PFSK-1 (cell line): Measurements from ENCODE around the gene PLSCR3.

ENCODE experiments used
- FOXP2 ChIP-seq: optimal IDR thresholded peaks from 2 replicates; pipeline ENCODE3; 2011; ENCODE audit warnings: borderline replicate concordance, control low read depth, inconsistent platforms; ENCODE audit not compliant: insufficient read depth; ENCODE audit errors: extremely low read length, extremely low read depth
- POLR2AphosphoS5 ChIP-seq: IDR thresholded peaks from 2 replicates; pipeline ENCODE4 v1.6.1; 2012; ENCODE audit warnings: low read depth, mild to moderate bottlenecking, control low read depth, low read length, moderate library complexity
- REST ChIP-seq, 2 experiments: IDR thresholded peaks; 2 replicates each; pipeline versions ENCODE4 v1.6.1 to v1.8.0; 2011 to 2012; ENCODE audit warnings: low read depth in 2 of 2, low read length in 2 of 2, control low read depth in 1 of 2, inconsistent platforms in 1 of 2, mild to moderate bottlenecking in 1 of 2, moderate library complexity in 1 of 2; ENCODE audit not compliant: insufficient read depth in 1 of 2
- SIN3A ChIP-seq: IDR thresholded peaks from 2 replicates; pipeline ENCODE4 v1.6.1; 2012; ENCODE audit warnings: mild to moderate bottlenecking, low read length, moderate library complexity, borderline replicate concordance; ENCODE audit not compliant: insufficient read depth
- TAF1 ChIP-seq: IDR thresholded peaks from 2 replicates; pipeline ENCODE4 v1.6.1; 2012; ENCODE audit warnings: low read length, control low read depth, borderline replicate concordance; ENCODE audit not compliant: insufficient read depth

The PLSCR3 gene

GRCh38 chr17:7410634-7411426 lies 16.5 kb upstream of the PLSCR3 start:
- TF ChIP-seq SIN3A (no peak), POLR2AphosphoS5 (no peak), FOXP2 (no peak), REST (IDR thresholded peaks at IDR 0.05; ENCODE audit: insufficient read depth in 1 of 2, low read depth in 2 of 2, low read length in 2 of 2) (no peak), TAF1 (no peak)

- TF ChIP-seq FOXP2 (no peak), REST (IDR thresholded peaks at IDR 0.05; ENCODE audit: insufficient read depth in 1 of 2, low read depth in 2 of 2, low read length in 2 of 2) (no peak), SIN3A (no peak), TAF1 (no peak), POLR2AphosphoS5 (no peak)
Measured at GRCh38 chr17:7409716-7410115, 15.4 kb upstream of the PLSCR3 start.

- TF ChIP-seq REST (IDR thresholded peaks at IDR 0.05; ENCODE audit: insufficient read depth in 1 of 2, low read depth in 2 of 2, low read length in 2 of 2) (no peak), POLR2AphosphoS5 (no peak)
Measured at GRCh38 chr17:7408863-7409262, 14.5 kb upstream of the PLSCR3 start.

GRCh38 chr17:7408252-7408727 lies 14.0 kb upstream of the PLSCR3 start:
- no peak for TF ChIP-seq SIN3A
- no peak for TF ChIP-seq FOXP2

GRCh38 chr17:7407485-7408251 lies 13.3 kb upstream of the PLSCR3 start, which contains the start of gene NLGN2:
Gene NLGN2 (plus strand): TSS chr17:7407845. CDS start chr17:7408256, 411 bp downstream.
- no peak for TF ChIP-seq POLR2AphosphoS5
- TF ChIP-seq TAF1 = no peak
- no peak for TF ChIP-seq SIN3A
- TF ChIP-seq REST (IDR thresholded peaks at IDR 0.05; ENCODE audit: insufficient read depth in 1 of 2, low read depth in 2 of 2, low read length in 2 of 2) = no peak
- no peak for TF ChIP-seq FOXP2
